Glutamatergic neuron (in vitro differentiated cells): Measurements from ENCODE around the gene EIF4E2. TPM values are rescaled to one million over a fixed set of nuclear protein-coding genes. Genes with fewer than 3 reads are reported as not detected.

Source experiments
- DNase-seq: peaks from one replicate; pipeline ENCODE4 v3.0.0; 2022
- H3K27ac Mint-ChIP-seq: one replicate; pipeline ENCODE4 v1.8.0; 2020; ENCODE audit warnings: mild to moderate bottlenecking, mixed read lengths, inconsistent platforms; ENCODE audit not compliant: unreplicated experiment
- H3K27me3 Mint-ChIP-seq: one replicate; pipeline ENCODE4 v1.8.0; 2020; ENCODE audit warnings: mild to moderate bottlenecking, moderate library complexity, mixed read lengths, inconsistent platforms; ENCODE audit not compliant: unreplicated experiment
- H3K36me3 Mint-ChIP-seq: one replicate; pipeline ENCODE4 v1.8.0; 2020; ENCODE audit warnings: mild to moderate bottlenecking, mixed read lengths, inconsistent platforms; ENCODE audit not compliant: unreplicated experiment
- H3K4me1 Mint-ChIP-seq: one replicate; pipeline ENCODE4 v1.8.0; 2020; ENCODE audit warnings: mild to moderate bottlenecking, low read depth, mixed read lengths, inconsistent platforms; ENCODE audit not compliant: unreplicated experiment
- H3K4me3 Mint-ChIP-seq: one replicate; pipeline ENCODE4 v1.8.0; 2020; ENCODE audit warnings: mild to moderate bottlenecking, mixed read lengths, inconsistent platforms; ENCODE audit not compliant: unreplicated experiment
- H3K9me3 Mint-ChIP-seq: one replicate; pipeline ENCODE4 v1.8.0; 2020; ENCODE audit warnings: mild to moderate bottlenecking, moderate library complexity, mixed read lengths, inconsistent platforms; ENCODE audit not compliant: unreplicated experiment
- total RNA-seq: library from RNA; stranded (reverse); fragmentation: NEBNext Ultra II Directional; extraction: Animal tissue kit (Norgen Biotek cat#: 25700); gene quantifications from one replicate; pipeline ENCODE4 v1.2.1, GENCODE V29; 2021; ENCODE audit not compliant: unreplicated experiment
- TF ChIP-seq, protein P1 (sequence below): fragments of 200-600 bp; sonication (generic); IDR thresholded peaks from one replicate; pipeline ENCODE4 v1.5.0; 2021; ENCODE audit not compliant: partially characterized antibody, unreplicated experiment

EIF4E2 gene
- total RNA-seq, 1 donor from 2014 or later, result 82.9 TPM

DNA sequence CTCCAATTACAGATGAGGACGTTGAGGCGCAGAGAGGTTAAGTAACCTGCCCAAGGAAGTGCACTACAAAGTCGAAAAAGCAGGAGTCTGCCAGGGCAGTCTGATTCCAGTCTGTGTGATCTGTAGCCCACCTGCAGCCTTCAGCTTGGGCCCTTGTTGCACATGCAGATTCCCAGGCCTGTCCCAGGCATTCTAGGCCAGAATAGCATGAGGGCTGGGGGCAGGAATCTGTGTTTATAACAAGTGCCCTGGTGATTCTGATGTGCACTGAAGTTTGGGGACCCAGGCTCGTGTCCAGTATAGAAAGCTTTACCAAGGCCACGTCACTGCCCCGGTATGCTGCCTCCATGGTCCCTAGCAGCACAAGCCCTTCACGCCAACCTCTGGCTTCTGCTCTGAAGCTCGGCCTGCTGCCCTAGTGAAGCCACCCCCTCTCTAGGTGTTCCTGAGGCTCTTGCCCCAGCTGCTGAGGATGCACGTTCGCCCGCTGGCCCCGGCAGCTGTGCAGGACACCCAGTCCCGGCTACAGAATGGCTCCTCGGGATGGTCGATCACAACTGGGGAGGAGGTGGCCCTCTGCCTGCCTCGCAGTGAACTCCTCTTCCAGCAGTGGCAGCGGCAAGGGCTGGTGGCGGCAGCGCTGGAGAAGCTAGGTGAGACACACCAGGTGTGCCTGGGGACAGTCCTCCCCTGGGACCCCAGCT, 6.4 kb upstream of the EIF4E2 start:
- no peak for DNase-seq
- Mint-ChIP-seq H3K27me3 (peaks cover 5% of the 10 kb centered on the region), H3K36me3 (peaks cover 24% of the 10 kb centered on the region), H3K4me3 (no peak overlapping the region), H3K4me1 (no peaks in the 10 kb centered on the region), H3K27ac (no peak overlapping the region), H3K9me3 (peaks cover 15% of the 10 kb centered on the region)
- TF ChIP-seq, protein P1, sequence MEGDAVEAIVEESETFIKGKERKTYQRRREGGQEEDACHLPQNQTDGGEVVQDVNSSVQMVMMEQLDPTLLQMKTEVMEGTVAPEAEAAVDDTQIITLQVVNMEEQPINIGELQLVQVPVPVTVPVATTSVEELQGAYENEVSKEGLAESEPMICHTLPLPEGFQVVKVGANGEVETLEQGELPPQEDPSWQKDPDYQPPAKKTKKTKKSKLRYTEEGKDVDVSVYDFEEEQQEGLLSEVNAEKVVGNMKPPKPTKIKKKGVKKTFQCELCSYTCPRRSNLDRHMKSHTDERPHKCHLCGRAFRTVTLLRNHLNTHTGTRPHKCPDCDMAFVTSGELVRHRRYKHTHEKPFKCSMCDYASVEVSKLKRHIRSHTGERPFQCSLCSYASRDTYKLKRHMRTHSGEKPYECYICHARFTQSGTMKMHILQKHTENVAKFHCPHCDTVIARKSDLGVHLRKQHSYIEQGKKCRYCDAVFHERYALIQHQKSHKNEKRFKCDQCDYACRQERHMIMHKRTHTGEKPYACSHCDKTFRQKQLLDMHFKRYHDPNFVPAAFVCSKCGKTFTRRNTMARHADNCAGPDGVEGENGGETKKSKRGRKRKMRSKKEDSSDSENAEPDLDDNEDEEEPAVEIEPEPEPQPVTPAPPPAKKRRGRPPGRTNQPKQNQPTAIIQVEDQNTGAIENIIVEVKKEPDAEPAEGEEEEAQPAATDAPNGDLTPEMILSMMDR, result no peak

- H3K4me3 Mint-ChIP-seq, result no peak overlapping the region
- H3K36me3 Mint-ChIP-seq, result peaks cover 27% of the 10 kb centered on the region
- H3K27me3 Mint-ChIP-seq, result peaks cover 6% of the 10 kb centered on the region
- TF ChIP-seq, protein P1, result no peak
- DNase-seq, result no peak
- H3K9me3 Mint-ChIP-seq, result peaks cover 17% of the 10 kb centered on the region
- no peak overlapping the region for H3K27ac Mint-ChIP-seq
- H3K4me1 Mint-ChIP-seq, result peaks cover 2% of the 10 kb centered on the region
Measured at GRCh38 chr2:232544674-232545073, 5.8 kb upstream of the EIF4E2 start.

- H3K27ac Mint-ChIP-seq, result no peak overlapping the region
- peaks cover 4% of the 10 kb centered on the region for H3K4me1 Mint-ChIP-seq
- peaks cover 11% of the 10 kb centered on the region for H3K27me3 Mint-ChIP-seq
- DNase-seq, result no peak
- TF ChIP-seq, protein P1, result no peak
- H3K36me3 Mint-ChIP-seq, result peaks cover 32% of the 10 kb centered on the region
- H3K9me3 Mint-ChIP-seq, result peaks cover 21% of the 10 kb centered on the region
- H3K4me3 Mint-ChIP-seq, result no peak overlapping the region
Measured at GRCh38 chr2:232545511-232546375, 4.7 kb upstream of the EIF4E2 start.

DNA sequence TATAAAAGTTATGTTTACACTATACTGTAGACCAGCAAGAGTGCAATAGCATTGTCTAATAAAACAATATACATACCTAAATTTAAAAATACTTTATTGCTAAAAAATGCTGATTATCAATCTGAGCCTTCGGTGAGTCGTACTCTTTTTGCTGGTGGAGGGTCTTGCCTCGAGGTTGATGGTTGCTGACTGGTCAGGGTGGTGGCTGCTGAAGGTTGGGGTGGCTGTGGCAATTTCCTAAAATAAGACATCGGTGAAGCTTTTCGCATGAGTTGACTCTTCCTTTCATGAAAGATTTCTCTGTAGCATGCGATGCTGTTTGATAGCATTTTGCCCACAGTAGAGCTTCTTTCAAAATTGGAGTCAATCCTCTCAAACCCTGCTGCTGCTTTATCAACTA, 2.5 kb upstream of the EIF4E2 start:
- no peak overlapping the region for H3K4me3 Mint-ChIP-seq
- H3K27me3 Mint-ChIP-seq, result peaks cover 13% of the 10 kb centered on the region
- peaks cover 24% of the 10 kb centered on the region for H3K9me3 Mint-ChIP-seq
- no peak for DNase-seq
- peaks cover 32% of the 10 kb centered on the region for H3K36me3 Mint-ChIP-seq
- TF ChIP-seq, protein P1, result no peak
- H3K27ac Mint-ChIP-seq, result no peak overlapping the region
- peaks cover 4% of the 10 kb centered on the region for H3K4me1 Mint-ChIP-seq
